Measurements from ENCODE around the gene TGFBR1. TPM values are rescaled to one million over a fixed set of nuclear protein-coding genes. Genes with fewer than 3 reads are reported as not detected.
A peak's percentile ranks its signal among the peaks of the same experiment; 100 is the strongest.

TGFBR1 gene
- total RNA-seq, 1 donor from 2014 or later, result 203 TPM

GRCh38 chr9:99072040-99072394 lies 32.9 kb upstream of the TGFBR1 start:
- Mint-ChIP-seq H3K27me3 (ENCODE audit: low read depth, unreplicated experiment) (no peaks in the 10 kb centered on the region), H3K4me3 (ENCODE audit: unreplicated experiment) (no peak overlapping the region), H3K4me1 (ENCODE audit: low read depth, unreplicated experiment) (peaks cover 23% of the 10 kb centered on the region), H3K27ac (ENCODE audit: unreplicated experiment) (no peak overlapping the region), H3K9me3 (ENCODE audit: unreplicated experiment) (peaks cover 2% of the 10 kb centered on the region), H3K36me3 (ENCODE audit: low read depth, unreplicated experiment) (peaks cover 7% of the 10 kb centered on the region)
- Histone ChIP-seq H3K9ac (ENCODE audit: low read length) (no peak overlapping the region), H3K27me3 (ENCODE audit: insufficient read depth, low read length) (no peaks in the 10 kb centered on the region), H2AFZ (ENCODE audit: low read depth, low read length) (no peak overlapping the region), H3K4me1 (ENCODE audit: insufficient read depth, low read length) (peaks cover 26% of the 10 kb centered on the region), H3K79me2 (ENCODE audit: insufficient read depth, low read length) (no peaks in the 10 kb centered on the region), H4K20me1 (ENCODE audit: insufficient read depth, low read length) (no peaks in the 10 kb centered on the region), H3K4me2 (ENCODE audit: low read length) (no peak overlapping the region), H3K9me3 (ENCODE audit: insufficient read depth, low read depth, low read length) (no peaks in the 10 kb centered on the region), H3K4me3 (ENCODE audit: insufficient read depth, low read depth, low read length) (no peak overlapping the region), H3K27ac (ENCODE audit: low read depth, low read length) (no peak overlapping the region), H3K36me3 (ENCODE audit: insufficient read depth, low read length) (no peaks in the 10 kb centered on the region)
- DNase-seq (ENCODE audit: low read depth) (no peak), FAIRE-seq (no peak)
- TF ChIP-seq CTCF (IDR thresholded peaks at IDR 0.05; ENCODE audit: insufficient read depth, low read depth, low read length) (no peak), EZH2 (IDR thresholded peaks at IDR 0.05; ENCODE audit: insufficient read depth, low read length) (no peak)

- Histone ChIP-seq H3K36me3 (ENCODE audit: insufficient read depth, low read length) (no peaks in the 10 kb centered on the region), H3K79me2 (ENCODE audit: insufficient read depth, low read length) (no peaks in the 10 kb centered on the region), H4K20me1 (ENCODE audit: insufficient read depth, low read length) (no peaks in the 10 kb centered on the region), H3K27ac (ENCODE audit: low read depth, low read length) (no peak overlapping the region), H3K9ac (ENCODE audit: low read length) (no peak overlapping the region), H3K4me1 (ENCODE audit: insufficient read depth, low read length) (peaks cover 26% of the 10 kb centered on the region), H3K4me2 (ENCODE audit: low read length) (peak overlapping the region; percentile 3), H3K9me3 (ENCODE audit: insufficient read depth, low read depth, low read length) (no peaks in the 10 kb centered on the region), H3K27me3 (ENCODE audit: insufficient read depth, low read length) (no peaks in the 10 kb centered on the region), H3K4me3 (ENCODE audit: insufficient read depth, low read depth, low read length) (no peak overlapping the region), H2AFZ (ENCODE audit: low read depth, low read length) (no peak overlapping the region)
- H3K4me3 Mint-ChIP-seq (ENCODE audit: unreplicated experiment), result no peak overlapping the region
- H3K4me1 Mint-ChIP-seq (ENCODE audit: low read depth, unreplicated experiment), result peaks cover 23% of the 10 kb centered on the region
- no peak for FAIRE-seq
- H3K9me3 Mint-ChIP-seq (ENCODE audit: unreplicated experiment), result peaks cover 2% of the 10 kb centered on the region
- no peak for TF ChIP-seq EZH2 (IDR thresholded peaks at IDR 0.05; ENCODE audit: insufficient read depth, low read length)
- TF ChIP-seq CTCF (IDR thresholded peaks at IDR 0.05; ENCODE audit: insufficient read depth, low read depth, low read length), result no peak
- no peak for DNase-seq (ENCODE audit: low read depth)
- H3K27ac Mint-ChIP-seq (ENCODE audit: unreplicated experiment), result no peak overlapping the region
- H3K36me3 Mint-ChIP-seq (ENCODE audit: low read depth, unreplicated experiment), result peaks cover 7% of the 10 kb centered on the region
- no peaks in the 10 kb centered on the region for H3K27me3 Mint-ChIP-seq (ENCODE audit: low read depth, unreplicated experiment)
These were observed 31.6 kb upstream of the TGFBR1 start for GRCh38 chr9:99073347-99073746.

GRCh38 chr9:99073985-99074901 lies 30.7 kb upstream of the TGFBR1 start:
- Mint-ChIP-seq H3K4me1 (ENCODE audit: low read depth, unreplicated experiment) (peaks cover 27% of the 10 kb centered on the region), H3K4me3 (ENCODE audit: unreplicated experiment) (no peak overlapping the region)
- TF ChIP-seq CTCF (IDR thresholded peaks at IDR 0.05; ENCODE audit: insufficient read depth, low read depth, low read length), result no peak
- TF ChIP-seq EZH2 (IDR thresholded peaks at IDR 0.05; ENCODE audit: insufficient read depth, low read length), result no peak

More at GRCh38 chr9:99073985-99074901, 30.7 kb upstream of the TGFBR1 start:
- H3K27ac ChIP-seq (ENCODE audit: low read depth, low read length), result no peak overlapping the region
- no peaks in the 10 kb centered on the region for H3K79me2 ChIP-seq (ENCODE audit: insufficient read depth, low read length)
- FAIRE-seq (no peak), DNase-seq (ENCODE audit: low read depth) (no peak)
- Mint-ChIP-seq H3K36me3 (ENCODE audit: low read depth, unreplicated experiment) (peaks cover 7% of the 10 kb centered on the region), H3K9me3 (ENCODE audit: unreplicated experiment) (peaks cover 2% of the 10 kb centered on the region), H3K27ac (ENCODE audit: unreplicated experiment) (no peak overlapping the region), H3K27me3 (ENCODE audit: low read depth, unreplicated experiment) (peaks cover 2% of the 10 kb centered on the region)
- H3K36me3 ChIP-seq (ENCODE audit: insufficient read depth, low read length), result no peaks in the 10 kb centered on the region
- no peak overlapping the region for H3K9ac ChIP-seq (ENCODE audit: low read length)
- H4K20me1 ChIP-seq (ENCODE audit: insufficient read depth, low read length), result no peaks in the 10 kb centered on the region
- no peak overlapping the region for H2AFZ ChIP-seq (ENCODE audit: low read depth, low read length)
- peaks cover 26% of the 10 kb centered on the region for H3K4me1 ChIP-seq (ENCODE audit: insufficient read depth, low read length)
- H3K4me2 ChIP-seq (ENCODE audit: low read length), result no peak overlapping the region
- H3K27me3 ChIP-seq (ENCODE audit: insufficient read depth, low read length), result no peaks in the 10 kb centered on the region
- no peaks in the 10 kb centered on the region for H3K9me3 ChIP-seq (ENCODE audit: insufficient read depth, low read depth, low read length)
- no peak overlapping the region for H3K4me3 ChIP-seq (ENCODE audit: insufficient read depth, low read depth, low read length)
